GM21447 (cell line): Measurements from ENCODE around the gene SRSF3.
"Not testable (repeated sequence)": the region's sequence is repeated elsewhere in the genome, so short reads cannot be mapped to it uniquely, and the experiment has no call there.

Experiments used
- ATAC-seq: cut with Tn5 transposase; IDR thresholded peaks from one replicate; pipeline ENCODE4 v1.9.1; 2021; ENCODE audit not compliant: unreplicated experiment

The SRSF3 gene

DNA sequence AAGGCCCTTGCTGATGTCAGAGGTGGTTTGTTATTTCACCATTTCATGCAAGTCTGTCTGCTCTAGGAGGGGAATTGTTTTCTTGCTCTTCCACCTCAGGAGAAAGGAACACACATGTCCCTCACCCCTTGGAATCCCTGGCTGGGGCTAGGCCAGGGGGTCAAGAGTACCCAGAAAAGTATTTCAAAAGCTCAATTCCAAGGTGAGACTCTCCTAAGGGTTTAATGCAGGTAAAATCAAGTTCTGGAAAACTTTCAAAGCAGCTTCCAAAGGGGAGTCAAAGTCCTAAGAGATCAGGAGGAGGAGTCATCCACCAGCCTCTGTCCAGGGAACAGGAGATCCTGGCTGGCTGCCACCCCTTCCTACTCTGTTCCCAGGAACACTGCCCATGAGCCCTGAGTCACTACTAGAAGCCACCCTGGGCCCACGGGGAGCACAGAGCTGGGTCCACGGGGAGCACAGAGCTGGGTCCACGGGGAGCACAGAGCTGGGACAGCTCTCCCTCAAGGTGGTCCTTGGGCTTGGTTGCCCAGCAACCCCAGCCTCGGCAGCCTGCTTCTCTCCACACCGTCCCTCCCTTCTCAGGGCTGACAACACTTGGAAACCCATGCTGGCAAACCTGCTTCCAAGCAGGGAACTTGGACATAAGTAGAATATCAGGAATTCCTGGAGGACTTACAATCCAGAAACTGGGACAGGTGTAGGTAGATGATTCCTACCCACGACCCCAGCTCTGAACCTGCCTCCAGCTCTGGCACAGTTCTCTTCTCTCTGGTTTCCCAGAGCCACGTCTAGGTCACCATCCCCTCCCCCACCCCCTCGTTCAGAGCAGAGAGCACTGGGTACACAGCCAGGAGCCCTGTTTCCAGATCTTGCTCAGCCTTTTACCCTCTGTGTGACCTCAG is 49.0 kb downstream of the SRSF3 start:
- ATAC-seq = no peak

DNA sequence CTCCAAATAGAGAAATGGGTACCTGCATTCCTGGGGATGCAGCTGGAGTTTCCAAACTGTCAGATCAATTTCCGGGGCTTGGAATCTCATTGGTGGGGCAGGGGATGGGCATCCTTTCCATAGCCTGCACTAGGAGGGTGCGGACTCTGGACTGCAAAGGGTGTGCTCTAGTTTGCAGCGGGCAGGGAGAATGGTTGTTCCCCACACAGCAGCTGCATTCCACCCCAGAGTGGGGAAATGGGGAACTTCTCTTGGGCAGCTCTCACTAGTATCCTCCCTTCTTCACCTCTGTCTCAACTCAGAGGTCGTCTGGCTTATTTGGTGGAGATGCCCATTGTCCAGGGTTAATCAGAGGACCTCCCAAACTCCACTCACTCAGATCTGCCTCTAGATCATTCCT is 49.8 kb downstream of the SRSF3 start:
- no peak for ATAC-seq

DNA sequence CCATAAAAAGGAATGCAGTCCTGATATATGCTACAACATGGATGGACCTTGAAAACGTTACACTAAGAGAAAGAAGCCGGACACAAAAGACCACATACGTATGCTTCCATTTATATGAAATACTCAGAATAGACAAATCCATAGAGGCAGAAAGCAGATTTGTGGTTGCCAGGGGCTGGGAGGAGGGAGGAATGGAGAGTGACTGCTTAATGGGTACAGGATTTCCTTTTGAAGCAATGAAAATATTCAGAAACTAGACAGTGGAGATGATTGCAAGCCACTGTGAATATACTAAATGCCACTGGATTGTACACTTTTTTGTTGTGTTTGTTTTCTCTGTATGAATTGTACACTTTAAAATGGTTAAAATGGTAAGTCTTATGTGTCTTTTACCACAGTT is 54.9 kb downstream of the SRSF3 start:
- no peak for ATAC-seq

DNA sequence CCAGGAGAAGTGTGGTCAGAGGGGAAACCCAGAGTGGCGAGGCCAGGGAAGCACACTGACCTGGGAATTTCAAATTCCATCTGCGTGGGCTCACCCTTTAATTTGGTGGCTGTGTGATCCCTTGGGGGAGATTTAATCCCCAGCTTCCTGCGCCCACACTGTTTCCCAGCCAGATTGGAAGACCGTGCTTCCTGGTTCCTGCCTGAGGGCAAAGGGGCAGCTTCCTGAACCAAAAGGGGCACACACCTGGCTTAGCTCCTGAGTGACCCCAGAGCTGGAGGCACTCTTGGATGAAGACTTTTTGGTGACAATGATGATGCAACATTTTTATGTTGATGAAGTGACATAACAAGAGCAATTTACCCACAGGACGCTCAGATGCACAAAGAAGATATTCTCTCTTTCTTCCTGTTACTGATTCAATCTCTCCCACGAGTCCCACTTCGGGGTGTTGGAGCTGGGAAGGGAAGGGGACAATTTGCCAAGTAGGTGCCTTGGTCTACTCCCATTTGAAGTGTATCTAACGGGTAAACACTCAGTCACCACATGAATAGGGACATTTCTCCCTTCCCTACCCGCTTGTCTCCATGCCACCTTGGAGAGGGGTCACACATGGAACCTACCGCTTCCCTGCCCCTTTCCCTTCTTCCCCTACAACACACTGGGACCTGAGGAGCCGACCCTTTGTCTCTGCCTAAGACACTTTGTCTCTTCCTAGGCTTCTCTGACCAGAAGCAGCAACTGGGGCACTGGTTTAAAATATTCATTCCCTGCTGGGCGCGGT is 55.7 kb downstream of the SRSF3 start:
- ATAC-seq = no peak

GRCh38 chr6:36650848-36651478 is 56.8 kb downstream of the SRSF3 start:
- no peak for ATAC-seq

GRCh38 chr6:36651659-36652379 is 57.7 kb downstream of the SRSF3 start:
- ATAC-seq = no peak

DNA sequence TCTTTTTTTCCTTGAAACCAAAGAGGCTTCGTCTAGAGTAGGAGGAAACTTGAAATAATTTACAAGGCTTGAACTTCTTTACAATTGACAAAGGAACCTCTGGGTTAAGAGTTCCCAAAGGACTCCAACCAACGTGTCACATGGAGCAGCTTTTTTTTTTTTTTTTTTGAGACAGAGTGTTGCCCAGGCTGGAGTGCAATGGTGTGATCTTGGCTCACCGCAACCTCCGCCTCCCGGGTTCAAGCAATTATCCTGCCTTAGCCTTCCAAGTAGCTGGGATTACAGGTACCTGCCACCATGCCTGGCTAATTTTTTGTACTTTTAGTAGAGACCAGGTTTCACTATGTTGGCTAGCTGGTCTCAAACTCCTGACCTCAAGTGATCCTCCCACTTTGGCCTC is 60.3 kb downstream of the SRSF3 start:
- ATAC-seq = not testable (repeated sequence)
